GM19238 (cell line): ENCODE results near the gene CCN5.

ENCODE experiments used
- DNase-seq: peaks from one replicate; pipeline ENCODE4 v3.0.0; 2011; ENCODE audit warnings: low spot score; ENCODE audit not compliant: insufficient read length

The CCN5 gene

DNA sequence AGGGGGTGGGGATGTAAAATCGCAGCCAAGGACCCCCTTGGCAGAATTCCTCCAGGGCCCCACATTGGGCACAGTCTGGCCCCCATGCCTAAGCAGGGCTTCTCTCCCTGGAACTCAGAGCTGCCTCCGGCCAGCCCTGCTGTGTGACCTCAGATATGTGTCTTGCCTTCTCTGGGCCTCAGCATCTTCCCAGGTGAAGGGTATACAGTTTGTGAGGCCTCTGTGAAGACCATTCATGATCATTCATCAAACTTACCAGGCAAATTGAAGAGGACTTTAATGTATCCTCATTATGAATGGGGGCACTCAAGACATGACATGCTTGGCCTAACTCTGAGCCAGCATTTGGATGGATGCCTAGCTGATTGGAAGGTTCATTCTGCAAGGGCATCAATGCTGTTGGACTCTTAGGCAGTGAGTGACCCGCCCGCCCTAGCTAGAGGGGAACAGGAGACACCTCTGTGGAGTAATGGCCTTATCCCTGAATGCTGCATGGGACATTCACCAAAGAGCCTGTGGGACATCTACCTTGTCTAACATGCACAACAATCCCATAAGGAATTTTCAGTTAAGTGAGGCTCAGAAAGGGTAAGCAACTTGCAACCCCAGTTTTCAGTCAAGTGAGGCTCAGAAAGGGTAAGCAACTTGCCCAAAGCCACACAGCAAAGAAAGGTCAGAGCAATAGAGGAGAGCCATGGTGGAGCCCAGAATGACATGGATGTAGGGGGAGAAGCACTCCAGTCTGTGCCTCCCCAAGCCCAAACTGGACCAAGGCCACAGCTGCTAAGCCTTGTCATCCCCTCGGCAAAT is 535 bp downstream of the CCN5 start:
- DNase-seq = no peak

DNA sequence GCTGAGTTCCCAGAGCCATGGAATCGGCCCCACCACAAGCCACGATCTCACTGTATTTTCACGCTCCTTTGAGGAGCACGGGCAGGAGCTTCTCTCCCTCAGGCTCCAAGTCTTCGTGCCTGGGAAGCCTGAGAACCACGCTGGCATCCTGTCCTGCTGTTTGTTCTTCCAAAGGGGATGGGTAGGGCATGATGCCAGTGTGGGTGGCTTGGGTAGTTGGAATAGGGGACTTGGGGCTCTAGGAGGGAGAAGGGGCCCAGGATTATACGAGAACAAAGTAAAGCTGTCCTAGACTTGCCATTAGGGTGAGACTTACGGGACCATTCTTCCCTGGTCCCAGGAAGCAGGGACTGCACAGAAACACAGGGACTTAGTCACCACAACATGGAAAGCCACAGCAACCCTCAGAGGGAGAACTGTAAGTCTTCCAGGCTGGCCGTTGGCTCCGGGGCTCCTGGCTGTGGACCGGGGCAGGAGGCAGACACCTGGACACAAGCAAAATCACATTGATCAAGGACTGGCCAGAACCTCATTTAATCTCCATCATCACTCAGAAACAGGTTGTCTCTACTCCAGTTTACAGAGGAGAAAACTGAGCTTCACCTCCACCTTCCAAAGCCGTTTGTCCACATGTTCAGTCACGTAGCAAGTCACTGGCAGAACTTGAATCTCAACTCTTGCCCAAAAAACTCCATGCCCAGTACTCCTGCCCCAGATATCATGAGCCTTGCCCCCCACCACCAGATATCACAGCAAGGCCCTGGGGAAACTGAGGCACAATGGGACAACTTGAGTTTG is 1.3 kb downstream of the CCN5 start:
- no peak for DNase-seq

DNA sequence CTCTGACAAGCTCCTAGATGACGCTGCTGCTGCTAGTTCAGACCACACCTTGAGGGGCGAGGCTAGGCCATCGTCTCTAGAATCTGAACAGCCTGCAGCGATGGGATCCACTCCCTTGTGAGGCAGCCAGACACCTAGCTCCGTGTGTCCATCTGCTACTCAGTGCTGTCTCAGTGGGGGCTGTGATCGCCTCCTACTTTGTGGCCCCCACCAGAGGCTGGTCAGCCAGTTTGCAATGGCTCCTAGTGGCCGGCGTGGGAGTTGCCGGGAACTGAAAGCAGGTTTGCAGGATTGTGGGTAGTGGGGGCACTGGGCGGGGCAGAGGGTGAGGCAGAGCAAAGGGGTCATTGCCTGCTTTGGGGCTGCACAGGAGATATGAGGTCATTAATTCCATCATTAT is 2.8 kb downstream of the CCN5 start:
- DNase-seq = no peak

DNA sequence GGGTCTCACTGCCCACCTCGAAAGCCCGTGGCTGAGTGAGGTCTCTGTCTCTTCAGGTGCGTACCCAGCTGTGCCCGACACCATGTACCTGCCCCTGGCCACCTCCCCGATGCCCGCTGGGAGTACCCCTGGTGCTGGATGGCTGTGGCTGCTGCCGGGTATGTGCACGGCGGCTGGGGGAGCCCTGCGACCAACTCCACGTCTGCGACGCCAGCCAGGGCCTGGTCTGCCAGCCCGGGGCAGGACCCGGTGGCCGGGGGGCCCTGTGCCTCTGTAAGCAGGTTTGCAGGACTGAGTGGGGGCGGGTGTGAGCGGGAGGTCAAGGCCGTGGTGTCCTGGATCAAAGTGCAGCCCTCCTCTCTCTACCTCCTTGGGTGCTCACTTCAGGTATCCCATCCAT is 4.7 kb downstream of the CCN5 start:
- DNase-seq = no peak

DNA sequence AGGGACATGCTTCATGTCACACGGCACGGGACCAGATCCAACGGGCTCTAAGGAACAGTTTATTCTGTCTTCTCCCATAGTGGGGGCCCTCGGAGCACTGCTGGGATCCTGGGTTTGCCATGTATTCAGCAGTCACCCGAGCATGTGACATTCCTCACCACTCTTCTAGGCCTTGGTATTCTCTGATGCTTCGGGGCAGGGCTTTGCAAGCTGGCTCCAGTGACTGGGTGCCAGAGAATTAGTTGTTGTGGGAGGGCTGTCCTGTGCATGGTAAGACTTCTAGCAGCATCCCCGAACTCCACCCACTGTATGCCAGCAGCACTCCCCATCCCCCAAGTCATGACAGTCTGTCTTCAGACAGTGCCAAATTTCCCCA is 5.4 kb downstream of the CCN5 start:
- DNase-seq = no peak

DNA sequence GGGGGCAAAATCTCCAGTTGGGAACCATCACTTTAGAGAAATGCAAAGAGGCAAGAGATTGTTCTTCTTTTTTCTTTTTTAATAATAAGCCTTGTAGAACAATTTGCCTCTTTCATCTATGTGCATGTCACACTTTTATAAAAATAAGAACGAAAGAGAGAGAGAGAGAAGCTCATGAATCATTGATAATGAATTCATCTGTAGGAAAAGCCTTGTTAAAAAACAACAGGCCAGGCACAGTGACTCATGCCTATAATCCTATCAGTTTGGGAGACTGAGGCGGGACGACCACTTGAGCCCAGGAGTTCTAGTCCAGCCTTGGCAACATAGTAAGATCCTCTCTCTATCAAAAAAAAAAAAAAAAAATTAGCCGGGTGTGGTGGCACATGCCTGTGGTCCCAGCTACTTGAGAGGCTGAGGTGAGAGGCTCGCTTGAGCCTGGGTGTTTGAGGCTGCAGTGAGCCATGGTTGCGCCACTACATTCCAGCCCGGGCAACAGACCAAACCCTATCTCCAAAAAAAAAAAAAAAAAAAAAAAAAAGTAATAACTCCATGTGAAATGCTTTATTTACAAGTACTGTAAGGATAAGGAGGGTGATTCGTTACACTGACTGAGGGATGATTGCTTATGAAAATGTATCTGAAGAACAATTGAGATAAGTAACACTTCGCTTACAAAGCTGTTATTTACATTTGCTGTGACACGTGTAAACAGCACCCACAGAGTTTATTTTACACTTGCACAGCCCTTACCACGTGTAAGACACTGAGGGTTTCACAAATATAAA is 6.0 kb downstream of the CCN5 start:
- DNase-seq = no peak

DNA sequence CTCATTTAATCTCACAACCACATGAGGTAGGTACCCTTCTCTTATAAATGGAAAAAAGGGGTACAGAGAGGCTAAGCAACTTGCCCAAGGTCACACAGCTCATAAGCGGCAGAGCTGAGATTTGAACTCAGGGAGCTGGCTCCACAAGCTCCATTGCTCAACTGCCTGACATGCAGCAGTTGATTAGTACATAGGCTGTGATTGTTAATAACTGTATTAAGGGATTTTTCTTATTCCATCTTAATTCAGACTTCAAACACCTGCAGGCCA is 6.6 kb downstream of the CCN5 start:
- no peak for DNase-seq

DNA sequence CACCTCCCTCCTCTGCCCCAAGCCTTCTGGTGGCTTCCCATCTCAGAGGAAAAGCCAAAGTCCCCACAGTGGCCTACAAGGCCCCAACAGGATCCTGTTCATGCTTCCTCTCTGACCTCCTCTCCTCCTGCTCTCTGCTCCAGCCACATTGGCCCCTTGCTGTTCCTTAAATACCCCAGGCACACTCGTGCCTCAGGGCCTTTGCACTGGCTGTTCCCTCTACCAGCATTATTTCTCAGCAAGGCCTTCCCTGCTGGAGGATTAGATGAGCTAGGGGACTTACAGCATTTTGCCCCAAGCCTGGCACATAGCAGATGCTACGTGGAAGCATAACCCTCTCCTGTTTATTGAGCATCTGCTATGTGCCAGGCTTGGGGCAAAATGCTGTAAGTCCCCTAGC is 7.8 kb downstream of the CCN5 start:
- DNase-seq = no peak

DNA sequence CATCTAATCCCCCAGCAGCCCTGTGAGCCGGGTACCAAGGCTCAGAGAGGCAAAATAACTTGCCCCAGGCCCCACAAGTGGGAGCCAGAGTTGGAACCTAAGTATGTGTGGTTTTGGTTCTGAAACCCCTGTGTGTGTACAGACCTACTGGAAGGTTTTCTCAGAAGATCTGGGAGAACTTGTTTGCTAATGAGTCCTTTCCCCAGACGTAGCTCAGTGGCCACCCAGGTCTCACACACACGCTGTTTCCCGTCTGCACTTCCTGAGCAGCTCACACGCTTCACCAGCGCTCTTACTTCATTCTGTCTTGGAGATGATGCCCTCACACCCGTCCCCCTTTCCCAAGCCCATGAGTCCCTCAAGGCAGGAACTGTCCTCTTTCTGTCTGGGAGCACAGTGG is 8.2 kb downstream of the CCN5 start:
- DNase-seq = no peak

DNA sequence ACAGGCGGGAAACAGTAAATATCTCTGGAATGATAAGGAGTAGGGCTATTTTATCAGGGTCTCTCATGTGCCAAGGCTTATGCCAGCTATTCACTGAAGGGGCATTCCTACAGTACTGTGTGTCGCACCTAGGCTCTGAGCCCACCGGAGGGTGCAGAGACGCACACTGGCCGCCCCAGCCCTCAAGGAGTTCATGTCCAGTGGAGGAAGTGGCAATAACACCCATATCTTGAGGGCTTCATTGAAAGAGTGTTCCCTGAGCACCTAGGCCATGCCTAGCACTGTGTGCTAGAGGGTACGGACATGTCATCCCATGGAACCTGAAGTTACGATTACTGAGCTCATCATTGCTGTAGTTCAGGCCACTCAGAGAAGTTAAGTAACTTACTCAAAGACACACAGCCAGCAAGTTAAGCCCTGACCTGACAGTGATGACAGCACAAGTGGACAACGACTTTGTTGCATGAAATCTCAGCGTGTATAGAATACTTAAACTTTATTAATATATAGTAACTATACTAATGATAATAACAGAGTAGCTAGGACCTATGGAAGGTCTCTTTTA is 8.7 kb downstream of the CCN5 start:
- DNase-seq = no peak

DNA sequence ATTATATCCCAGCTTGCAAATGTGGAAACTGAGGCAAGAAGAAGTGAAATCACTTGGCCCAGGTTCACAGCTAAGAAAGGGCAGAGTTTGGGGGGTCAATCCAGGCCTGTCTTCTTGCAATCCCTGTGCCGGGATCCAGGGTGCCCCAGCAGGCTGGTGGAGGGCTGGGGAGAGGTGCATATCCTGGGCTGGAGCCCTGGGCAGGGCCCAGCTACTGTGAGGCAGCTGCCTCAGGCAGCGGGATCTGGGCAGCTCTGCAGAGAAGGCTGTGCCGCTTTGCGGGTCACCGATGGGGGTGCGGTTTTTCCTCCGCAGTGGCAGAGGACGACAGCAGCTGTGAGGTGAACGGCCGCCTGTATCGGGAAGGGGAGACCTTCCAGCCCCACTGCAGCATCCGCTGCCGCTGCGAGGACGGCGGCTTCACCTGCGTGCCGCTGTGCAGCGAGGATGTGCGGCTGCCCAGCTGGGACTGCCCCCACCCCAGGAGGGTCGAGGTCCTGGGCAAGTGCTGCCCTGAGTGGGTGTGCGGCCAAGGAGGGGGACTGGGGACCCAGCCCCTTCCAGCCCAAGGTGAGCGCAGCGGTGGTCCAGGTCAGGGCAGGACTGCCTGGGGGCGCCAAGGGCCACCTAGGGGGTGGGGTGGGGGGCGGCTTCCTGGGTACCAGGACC is 9.4 kb downstream of the CCN5 start:
- no peak for DNase-seq

DNA sequence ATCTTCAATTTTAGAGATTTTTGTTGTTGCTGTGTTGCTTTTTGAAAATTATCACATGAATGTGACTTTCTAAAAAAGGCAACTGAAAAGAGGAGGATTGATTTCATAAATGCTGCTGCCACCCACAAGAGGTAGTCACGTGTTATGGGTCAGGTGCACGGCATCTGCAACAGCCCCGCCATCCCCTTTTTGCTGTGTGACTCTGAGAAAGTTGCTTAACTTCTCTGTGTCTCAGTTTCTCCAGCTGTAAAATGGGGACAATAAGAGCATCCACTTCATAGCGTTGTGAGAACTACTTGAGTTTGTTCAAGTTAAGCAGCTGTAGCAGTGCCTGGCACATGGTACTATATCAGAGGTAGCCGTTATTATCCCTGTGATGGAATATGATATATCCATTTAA is 10.7 kb downstream of the CCN5 start:
- DNase-seq = no peak

DNA sequence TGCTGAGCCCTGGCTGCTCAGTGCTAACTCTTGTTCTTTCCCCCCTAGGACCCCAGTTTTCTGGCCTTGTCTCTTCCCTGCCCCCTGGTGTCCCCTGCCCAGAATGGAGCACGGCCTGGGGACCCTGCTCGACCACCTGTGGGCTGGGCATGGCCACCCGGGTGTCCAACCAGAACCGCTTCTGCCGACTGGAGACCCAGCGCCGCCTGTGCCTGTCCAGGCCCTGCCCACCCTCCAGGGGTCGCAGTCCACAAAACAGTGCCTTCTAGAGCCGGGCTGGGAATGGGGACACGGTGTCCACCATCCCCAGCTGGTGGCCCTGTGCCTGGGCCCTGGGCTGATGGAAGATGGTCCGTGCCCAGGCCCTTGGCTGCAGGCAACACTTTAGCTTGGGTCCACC is 11.9 kb downstream of the CCN5 start:
- no peak for DNase-seq

DNA sequence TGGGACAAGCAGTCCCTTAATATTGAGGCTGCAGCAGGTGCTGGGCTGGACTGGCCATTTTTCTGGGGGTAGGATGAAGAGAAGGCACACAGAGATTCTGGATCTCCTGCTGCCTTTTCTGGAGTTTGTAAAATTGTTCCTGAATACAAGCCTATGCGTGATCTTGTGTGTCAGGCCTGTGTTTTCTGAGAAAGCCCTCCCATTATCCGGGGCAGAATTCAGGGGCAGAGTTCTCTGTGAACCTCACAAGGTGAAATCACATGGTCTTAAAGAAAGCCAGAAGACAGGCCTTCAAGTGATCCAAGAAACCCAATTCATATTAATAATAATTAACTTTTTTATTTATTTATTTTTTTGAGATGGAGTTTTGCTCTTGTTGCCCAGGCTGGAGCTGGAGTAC is 12.5 kb downstream of the CCN5 start:
- DNase-seq = no peak

DNA sequence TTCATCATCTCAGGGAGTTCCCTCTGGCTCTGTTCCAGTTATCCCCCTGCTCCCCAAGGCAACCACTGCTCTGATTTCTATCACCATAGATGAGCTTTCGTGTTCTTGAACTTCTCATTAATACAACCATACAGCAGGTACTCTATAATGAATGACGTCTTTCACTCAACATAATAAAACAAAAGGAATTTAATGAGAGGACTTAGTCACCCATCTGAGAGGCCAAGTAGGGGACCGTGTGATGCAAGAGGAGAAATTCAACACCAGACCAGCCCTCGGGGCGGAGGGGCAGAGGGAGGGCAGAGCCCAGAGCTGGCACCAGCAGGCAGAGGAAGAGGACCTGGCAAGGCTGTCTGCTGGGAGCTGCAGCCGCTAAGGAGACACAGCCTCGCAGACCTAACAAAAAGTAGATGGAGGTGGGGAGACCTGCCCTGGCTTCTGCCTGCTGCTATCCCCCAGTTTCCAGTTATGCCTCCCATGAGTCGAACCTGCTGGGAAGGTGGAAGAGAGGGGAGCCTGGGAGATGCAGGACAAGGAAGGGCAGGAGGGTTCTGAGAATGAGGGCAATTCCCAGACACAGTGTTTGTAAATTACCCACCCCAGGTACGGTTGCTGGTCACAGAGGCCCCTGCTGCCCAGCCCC is 13.8 kb downstream of the CCN5 start:
- no peak for DNase-seq

DNA sequence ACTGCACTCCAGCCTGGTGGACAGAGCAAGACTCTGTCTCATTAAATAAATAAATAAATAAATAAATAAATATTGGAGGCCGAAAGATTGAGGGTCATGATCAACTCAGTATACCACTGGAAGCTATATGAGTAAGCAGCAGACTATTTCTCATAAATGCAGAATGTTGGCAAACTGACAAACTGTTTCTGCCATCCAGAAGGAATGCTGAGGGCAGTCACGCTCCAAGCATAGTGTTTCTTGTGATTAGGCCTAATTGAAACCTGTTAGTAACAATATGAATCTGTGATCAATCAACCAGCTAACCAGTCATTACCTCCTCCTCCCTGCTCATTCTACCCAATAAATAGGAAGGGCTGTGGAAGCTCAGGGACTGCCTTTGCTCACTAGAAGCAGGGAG is 15.3 kb downstream of the CCN5 start:
- no peak for DNase-seq

DNA sequence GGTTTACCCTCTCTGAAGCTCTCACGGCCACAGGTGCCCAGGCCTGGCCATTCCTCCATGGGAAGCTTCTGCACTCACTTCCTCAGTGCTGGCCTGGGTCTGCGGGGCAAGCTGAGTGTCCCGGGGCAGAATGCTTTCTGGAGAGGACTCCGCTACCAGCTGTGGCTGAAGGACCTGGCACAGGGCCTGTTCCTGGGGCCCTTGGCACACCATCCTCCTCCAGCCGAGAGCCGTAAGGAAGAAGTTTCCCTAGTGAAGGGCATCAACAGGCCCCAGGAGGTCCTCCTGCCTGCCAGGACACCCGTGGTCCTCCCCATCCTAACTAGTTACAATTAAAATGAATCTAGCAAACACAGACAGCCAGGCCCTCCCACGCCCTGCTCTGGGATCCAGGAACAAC is 16.5 kb downstream of the CCN5 start:
- DNase-seq = no peak

DNA sequence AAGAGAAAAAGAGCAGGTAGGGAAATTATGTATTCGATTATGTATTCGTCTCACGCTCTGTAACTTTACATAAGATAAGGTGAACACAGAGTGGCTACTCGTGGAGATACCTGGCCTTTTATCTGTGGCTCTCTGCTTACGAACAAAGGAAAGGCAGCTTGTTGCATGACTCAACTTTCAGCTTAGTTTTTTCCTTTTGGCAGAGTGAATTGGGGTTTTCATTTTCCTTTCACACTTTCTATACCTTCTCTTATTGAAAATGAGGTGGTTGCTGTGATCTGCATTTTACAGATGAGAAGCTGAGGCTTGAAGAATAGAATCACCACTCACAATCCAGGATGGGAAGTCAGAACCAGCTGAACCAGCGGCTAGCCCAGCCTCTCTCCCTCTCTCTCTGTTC is 17.2 kb downstream of the CCN5 start:
- DNase-seq = no peak

DNA sequence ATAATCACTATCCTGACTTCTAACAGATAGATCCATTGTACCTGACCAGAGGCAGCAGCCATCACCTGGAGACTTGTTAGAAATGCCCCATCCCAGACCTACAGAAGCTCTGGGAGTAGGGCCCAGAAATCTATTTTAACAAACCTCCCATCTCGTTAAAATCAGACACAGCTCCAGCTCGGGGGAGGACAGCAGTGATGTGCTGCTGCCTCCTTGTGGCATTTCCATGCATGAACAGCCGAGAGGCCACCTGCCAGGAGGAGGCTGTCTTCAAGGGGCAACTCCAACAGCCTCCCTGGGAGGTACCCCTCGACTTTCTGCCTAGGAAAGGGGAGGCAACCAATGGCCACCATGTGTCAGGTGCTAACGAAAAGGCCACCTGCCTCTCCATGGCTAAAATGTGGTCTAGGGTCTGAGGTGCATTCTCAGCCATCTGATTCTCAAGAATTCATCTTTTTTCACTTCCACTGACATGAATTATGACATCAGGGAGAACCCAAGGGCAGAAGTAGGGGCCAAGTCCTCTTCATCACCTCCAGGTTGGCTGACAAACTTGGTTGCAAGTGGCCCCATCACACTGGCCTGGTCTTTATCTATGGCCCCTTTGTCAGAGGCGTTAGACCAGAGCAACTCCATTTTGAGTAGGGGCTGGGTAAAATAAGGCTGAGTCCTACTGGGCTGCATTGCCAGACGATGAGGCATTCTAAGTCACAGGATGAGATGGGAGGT is 18.3 kb downstream of the CCN5 start:
- DNase-seq = peak; percentile 47

DNA sequence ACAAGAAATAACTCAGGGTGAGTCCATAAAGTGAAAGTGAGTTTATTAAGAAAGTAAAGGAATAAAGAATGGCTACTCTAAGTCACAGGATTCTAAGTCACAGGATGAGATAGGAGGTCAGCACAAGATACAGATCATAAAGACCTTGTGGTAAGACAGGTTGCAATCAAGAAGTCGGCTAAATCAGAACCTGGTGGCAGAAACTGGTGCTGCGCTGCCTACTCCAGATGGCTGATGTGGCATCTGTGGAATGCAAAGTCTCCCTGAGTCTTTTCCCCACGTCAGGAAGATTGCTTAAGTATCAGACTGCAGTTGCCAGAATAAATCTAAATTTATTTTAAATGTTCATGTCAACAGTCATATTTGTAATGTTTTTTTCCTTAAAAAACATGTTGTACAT is 19.8 kb downstream of the CCN5 start:
- DNase-seq = no peak

DNA sequence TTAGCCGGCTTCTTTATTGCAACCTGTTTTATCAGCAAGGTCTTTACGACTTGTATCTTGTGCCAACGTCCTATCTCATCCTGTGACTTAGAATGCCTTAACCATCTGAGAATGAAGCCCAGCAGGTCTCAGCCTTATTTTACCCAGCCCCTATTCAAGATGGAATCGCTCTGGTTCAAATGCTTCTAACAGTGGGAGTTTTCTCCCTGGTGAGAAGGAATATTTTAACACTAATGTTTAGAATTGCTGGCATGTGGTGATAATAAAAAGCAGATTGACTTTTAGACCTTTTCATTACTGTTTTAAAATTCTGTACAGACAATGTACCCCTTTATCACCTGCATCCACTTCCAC is 20.6 kb downstream of the CCN5 start:
- no peak for DNase-seq
